CD1c-positive myeloid dendritic cell (primary cell): ENCODE data around the gene SDE2.
"Not testable (repeated sequence)": the region's sequence is repeated elsewhere in the genome, so short reads cannot be mapped to it uniquely, and the experiment has no call there.

Experiments
- DNase-seq: peaks from one replicate; pipeline ENCODE4 v3.0.0-alpha.2; 2016; ENCODE audit errors: extremely low spot score

SDE2 gene

GRCh38 chr1:225942574-225942973 is 56.6 kb downstream of the SDE2 start:
- no peak for DNase-seq

DNA sequence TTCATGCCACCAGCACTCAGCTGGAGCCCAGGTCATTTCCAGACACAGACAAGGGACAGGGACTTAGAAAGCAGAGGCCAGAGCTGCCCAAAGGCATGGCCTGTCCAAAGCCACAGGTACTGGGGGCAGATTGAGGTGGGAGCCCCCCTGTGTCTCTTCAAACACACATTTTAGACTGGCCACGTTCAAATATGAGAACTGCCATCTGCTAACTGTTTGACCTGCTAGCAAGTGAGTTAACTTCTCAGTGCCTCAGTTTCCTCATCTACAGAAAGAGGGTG is 57.3 kb downstream of the SDE2 start:
- no peak for DNase-seq

DNA sequence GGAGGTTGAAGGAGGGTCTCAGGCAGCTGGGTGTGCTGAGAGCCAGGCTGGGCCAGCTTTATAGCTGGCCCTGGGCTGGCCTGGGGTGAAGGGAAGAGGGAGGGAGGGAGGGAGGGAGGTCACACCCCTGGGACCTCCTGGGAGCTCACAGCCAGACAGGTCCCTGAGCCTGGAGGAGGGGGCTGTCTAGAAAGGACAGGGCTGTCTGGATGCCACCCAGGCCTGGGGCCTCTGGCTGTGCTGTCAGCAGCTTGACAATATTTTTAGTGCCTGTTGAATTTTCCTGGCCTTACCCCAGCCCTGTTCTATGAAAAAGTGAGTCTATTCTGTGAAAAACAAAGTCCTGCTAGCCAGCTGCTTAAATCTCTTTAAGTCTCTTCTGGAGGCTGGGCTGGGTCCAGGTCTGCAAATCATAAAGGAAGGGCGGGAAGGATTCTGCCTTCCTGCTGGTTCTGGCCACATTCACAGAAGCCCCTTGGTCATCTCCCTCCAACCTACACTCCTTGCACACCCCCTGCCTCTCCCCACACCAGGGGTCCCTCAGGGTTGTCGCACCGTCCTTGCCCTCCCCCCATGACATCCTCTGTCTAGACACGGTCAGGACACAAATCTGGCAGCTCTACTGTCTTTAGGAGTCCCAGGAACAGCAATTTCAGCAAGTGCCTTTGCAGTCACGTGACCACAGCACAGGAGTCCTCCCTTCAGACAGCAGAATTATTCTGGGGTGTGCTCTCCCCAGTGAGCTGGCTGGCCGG is 57.8 kb downstream of the SDE2 start, which contains the start of gene LEFTY2:
TSS of gene LEFTY2 (minus strand) at position 34 of the 755 bp plus-strand sequence. CDS start 80 bp downstream, outside the sequence.
- no peak for DNase-seq

- no peak for DNase-seq
Measured at GRCh38 chr1:225940385-225941151, 58.6 kb downstream of the SDE2 start.

DNA sequence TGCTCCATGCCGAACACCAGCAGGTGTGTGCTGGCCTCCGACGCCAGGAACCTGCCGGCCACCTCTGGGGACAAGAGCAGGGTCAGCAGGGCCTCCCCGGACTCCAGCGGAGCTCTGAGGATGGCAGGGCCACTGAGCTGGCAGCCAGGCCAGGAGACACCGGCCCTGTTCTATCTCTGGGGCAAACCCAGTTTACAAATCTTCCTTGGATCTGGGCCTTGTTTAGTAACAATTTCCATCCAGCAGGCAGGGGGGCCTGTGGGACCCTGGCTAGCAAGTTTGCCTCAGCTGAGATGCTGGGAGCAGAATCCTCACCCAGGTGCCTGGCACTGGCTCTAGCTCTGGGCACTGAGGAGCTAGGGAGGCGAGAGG is 59.2 kb downstream of the SDE2 start:
- DNase-seq: not testable (repeated sequence)

GRCh38 chr1:225939097-225939938 is 59.8 kb downstream of the SDE2 start:
- DNase-seq: not testable (repeated sequence)

GRCh38 chr1:225937048-225937968 is 61.8 kb downstream of the SDE2 start:
- DNase-seq: no peak

- no peak for DNase-seq
Measured at GRCh38 chr1:225936523-225936922, 62.6 kb downstream of the SDE2 start.

GRCh38 chr1:225936086-225936485 is 63.1 kb downstream of the SDE2 start:
- not testable (repeated sequence) for DNase-seq

DNA sequence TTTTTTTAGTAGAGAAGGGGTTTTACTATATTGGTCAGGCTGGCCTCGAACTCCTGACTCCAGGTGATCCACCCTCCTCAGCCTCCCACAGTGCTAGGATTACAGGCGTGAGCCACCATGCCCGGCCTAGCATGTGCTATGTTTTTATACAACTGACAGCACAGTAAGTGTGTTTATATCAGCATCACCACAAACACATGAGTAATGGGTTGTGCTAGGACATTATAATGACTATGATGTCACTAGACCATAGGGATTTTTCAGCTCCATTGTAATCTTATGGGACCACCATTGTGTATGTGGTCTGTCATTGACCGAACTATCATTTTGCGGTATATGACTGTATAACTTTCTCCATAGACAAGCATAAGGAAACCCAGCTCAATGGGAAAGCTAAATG is 64.4 kb downstream of the SDE2 start:
- DNase-seq: no peak

DNA sequence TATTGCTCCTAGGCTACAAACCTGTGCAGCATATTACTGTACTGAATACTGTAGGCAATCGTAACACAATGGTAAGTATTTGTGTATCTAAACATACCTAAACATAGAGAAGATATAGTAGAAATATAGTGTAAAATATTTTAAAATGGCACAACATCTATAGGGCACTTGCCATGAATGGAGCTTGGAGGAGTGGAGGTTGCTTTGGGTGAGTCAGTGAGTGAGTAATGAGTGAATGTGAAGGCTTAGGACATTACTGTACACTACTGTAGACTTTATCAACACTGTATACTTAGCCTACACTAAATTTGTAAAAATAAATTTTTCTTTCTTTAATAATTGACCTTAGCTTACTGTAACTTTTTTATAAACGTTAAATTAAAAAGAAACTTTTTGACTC is 66.1 kb downstream of the SDE2 start:
- DNase-seq: no peak
